CD4-positive, alpha-beta T cell treated with Interleukin-6 for 4 hours (primary cell): ENCODE measurements around the gene DAZL.

Experiments used
- DNase-seq: peaks from one replicate; pipeline ENCODE4 v3.0.0-alpha.2; 2020; ENCODE audit warnings: mixed read lengths

The DAZL gene

GRCh38 chr3:16538507-16538906 is 66.7 kb downstream of the DAZL start:
- no peak for DNase-seq

GRCh38 chr3:16536996-16537395 is 68.2 kb downstream of the DAZL start:
- no peak for DNase-seq
